HL-60 (cell line): ENCODE measurements around the gene KIF26A.

Experiments
- DNase-seq, 2 experiments: peaks; one replicate each; pipeline ENCODE4 v3.0.0-alpha.2; 2010 to 2020; ENCODE audit warnings: low read depth in 1 of 2, low spot score in 1 of 2
- H3K27ac ChIP-seq: fragments of 250-450 bp; sonication (Bioruptor Pico); replicated peaks from 2 replicates; pipeline ENCODE4 v1.5.1; 2020; ENCODE audit warnings: mild to moderate bottlenecking, moderate library complexity
- H3K27me3 ChIP-seq: fragments of 250-450 bp; sonication (Bioruptor Pico); 2 replicates; pipeline ENCODE4 v1.5.1; 2021; ENCODE audit warnings: mild to moderate bottlenecking, moderate library complexity; ENCODE audit not compliant: insufficient read depth, poor library complexity, severe bottlenecking
- H3K4me3 ChIP-seq: replicated peaks from 2 replicates; pipeline ENCODE4 v1.5.1; 2011; ENCODE audit warnings: mild to moderate bottlenecking, control low read depth, low read length; ENCODE audit not compliant: insufficient read depth
- CTCF ChIP-seq: IDR thresholded peaks from one replicate; pipeline ENCODE4 v1.5.1; 2011; ENCODE audit warnings: low read length, control low read depth, inconsistent platforms; ENCODE audit not compliant: insufficient read depth
- GABPA ChIP-seq: IDR thresholded peaks from 2 replicates; pipeline ENCODE4 v1.6.1; 2012; ENCODE audit warnings: low read depth
- POLR2AphosphoS5 ChIP-seq: IDR thresholded peaks from 2 replicates; pipeline ENCODE4 v1.6.1; 2012; ENCODE audit warnings: low read depth
- REST ChIP-seq: IDR thresholded peaks from 2 replicates; pipeline ENCODE4 v1.6.1; 2012; ENCODE audit warnings: low read depth; ENCODE audit not compliant: insufficient replicate concordance
- SPI1 ChIP-seq: IDR thresholded peaks from 2 replicates; pipeline ENCODE4 v1.6.1; 2012; ENCODE audit warnings: low read depth, mild to moderate bottlenecking, borderline replicate concordance

The KIF26A gene

GRCh38 chr14:104112609-104113571 lies 25.5 kb upstream of the KIF26A start:
- TF ChIP-seq REST = no peak
- TF ChIP-seq POLR2AphosphoS5 = no peak
- no peak for TF ChIP-seq CTCF
- TF ChIP-seq SPI1 = no peak
- no peak for TF ChIP-seq GABPA
- no peak overlapping the region for H3K4me3 ChIP-seq
- no peak for DNase-seq
- H3K27me3 ChIP-seq = peaks cover 11% of the 10 kb centered on the region
- no peak overlapping the region for H3K27ac ChIP-seq

- no peak overlapping the region for H3K4me3 ChIP-seq
- no peak for DNase-seq
- H3K27ac ChIP-seq = no peak overlapping the region
- no peak for TF ChIP-seq GABPA
- TF ChIP-seq REST = no peak
- no peak for TF ChIP-seq POLR2AphosphoS5
- no peak for TF ChIP-seq SPI1
- TF ChIP-seq CTCF = no peak
- H3K27me3 ChIP-seq = peaks cover 15% of the 10 kb centered on the region
Observed at GRCh38 chr14:104113631-104114420, 24.6 kb upstream of the KIF26A start.

- no peak overlapping the region for H3K4me3 ChIP-seq
- TF ChIP-seq POLR2AphosphoS5 (no peak), REST (no peak), GABPA (no peak), SPI1 (no peak), CTCF (no peak)
- DNase-seq = no peak
- peaks cover 15% of the 10 kb centered on the region for H3K27me3 ChIP-seq
- H3K27ac ChIP-seq = no peak overlapping the region
Observed at GRCh38 chr14:104114421-104115130, 23.8 kb upstream of the KIF26A start.
